ENCODE data around the gene CEACAM1. TPM values are rescaled to one million over a fixed set of nuclear protein-coding genes. Genes with fewer than 3 reads are reported as not detected.

The CEACAM1 gene
- total and polyA plus RNA-seq, 2 donors from 2014 or later: 33.1 to 34.3 TPM

GRCh38 chr19:42567567-42567966 is 39.3 kb upstream of the CEACAM1 start:
- no peaks in the 10 kb centered on the region for H3K9me3 ChIP-seq (ENCODE audit: control insufficient read depth in 2 of 3, insufficient read depth in 1 of 3, low read length in 3 of 3)
- no peaks in the 10 kb centered on the region for H3K4me1 ChIP-seq (ENCODE audit: control insufficient read depth in 2 of 3, insufficient read depth in 2 of 3, low read depth in 1 of 3, low read length in 3 of 3)
- H3K36me3 ChIP-seq (ENCODE audit: control insufficient read depth in 2 of 3, insufficient read depth in 3 of 3, low read length in 3 of 3): no peaks in the 10 kb centered on the region
- H3K27ac ChIP-seq (ENCODE audit: low read depth in 2 of 2, low read length in 2 of 2): no peak overlapping the region
- intact Hi-C loops (cut with DNase I): no loop called here
- no peaks in the 10 kb centered on the region for H3K27me3 ChIP-seq (ENCODE audit: control insufficient read depth, insufficient read depth, low read length)
- TF ChIP-seq CTCF (IDR thresholded peaks at IDR 0.05; ENCODE audit: borderline replicate concordance, extremely low read depth, insufficient read depth): no peak
- no peak overlapping the region for H3K4me3 ChIP-seq (ENCODE audit: low read length in 3 of 3)
- FAIRE-seq (no peak), DNase-seq (no peak)
- H3K9ac ChIP-seq (ENCODE audit: low read length in 3 of 3): no peak overlapping the region

DNA sequence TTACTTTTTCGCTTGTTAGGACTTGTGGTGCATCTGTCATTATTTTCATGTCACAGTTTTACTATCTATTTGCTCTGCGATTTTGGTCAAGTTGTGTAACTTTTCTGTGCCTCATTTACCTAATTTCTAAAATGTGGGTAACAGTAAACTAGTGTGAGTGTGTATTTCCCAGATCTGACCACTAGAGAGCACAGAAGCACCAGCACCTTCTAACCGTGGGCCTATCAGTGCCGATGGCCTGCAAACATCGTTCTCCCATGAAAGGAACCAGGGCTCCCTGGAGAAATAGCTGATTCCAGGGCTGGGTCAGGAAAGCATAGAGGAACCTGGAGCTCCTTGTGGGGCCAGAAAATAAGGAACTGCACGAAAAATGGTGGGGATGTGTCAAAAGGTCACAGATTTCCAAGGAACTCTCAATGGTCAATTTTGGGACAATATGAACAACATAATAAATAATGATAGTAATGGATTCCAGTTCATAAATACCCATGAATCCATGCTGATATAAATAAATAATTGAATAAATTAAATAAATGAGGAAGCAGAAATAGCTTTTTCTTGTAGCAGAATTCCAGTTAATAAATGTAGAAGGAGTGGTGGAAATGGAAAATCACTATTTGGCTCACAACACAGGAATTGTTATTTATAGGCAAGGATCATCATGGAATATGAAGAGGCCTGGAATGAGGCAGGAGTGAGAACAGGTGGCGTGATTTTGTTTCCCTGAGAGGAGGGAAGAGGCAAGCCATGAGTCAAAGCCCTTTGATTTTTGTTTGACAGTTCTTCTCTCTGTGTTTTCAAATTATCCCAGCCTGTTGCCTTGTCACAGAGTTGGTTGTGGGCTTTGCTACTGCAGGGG is 35.3 kb upstream of the CEACAM1 start:
- Histone ChIP-seq H3K27ac (ENCODE audit: low read depth in 2 of 2, low read length in 2 of 2) (no peak overlapping the region), H3K4me1 (ENCODE audit: control insufficient read depth in 2 of 3, insufficient read depth in 2 of 3, low read depth in 1 of 3, low read length in 3 of 3) (no peaks in the 10 kb centered on the region), H3K27me3 (ENCODE audit: control insufficient read depth, insufficient read depth, low read length) (no peaks in the 10 kb centered on the region), H3K4me3 (ENCODE audit: low read length in 3 of 3) (no peak overlapping the region), H3K9ac (ENCODE audit: low read length in 3 of 3) (no peak overlapping the region), H3K9me3 (ENCODE audit: control insufficient read depth in 2 of 3, insufficient read depth in 1 of 3, low read length in 3 of 3) (no peaks in the 10 kb centered on the region), H3K36me3 (ENCODE audit: control insufficient read depth in 2 of 3, insufficient read depth in 3 of 3, low read length in 3 of 3) (no peaks in the 10 kb centered on the region)
- DNase-seq (peak in 2 of 5 donors; percentile 27 to 49), FAIRE-seq (no peak)
- peak; percentile 58 for TF ChIP-seq CTCF (IDR thresholded peaks at IDR 0.05; ENCODE audit: borderline replicate concordance, extremely low read depth, insufficient read depth)
- intact Hi-C loops (cut with DNase I): no loop called here

DNA sequence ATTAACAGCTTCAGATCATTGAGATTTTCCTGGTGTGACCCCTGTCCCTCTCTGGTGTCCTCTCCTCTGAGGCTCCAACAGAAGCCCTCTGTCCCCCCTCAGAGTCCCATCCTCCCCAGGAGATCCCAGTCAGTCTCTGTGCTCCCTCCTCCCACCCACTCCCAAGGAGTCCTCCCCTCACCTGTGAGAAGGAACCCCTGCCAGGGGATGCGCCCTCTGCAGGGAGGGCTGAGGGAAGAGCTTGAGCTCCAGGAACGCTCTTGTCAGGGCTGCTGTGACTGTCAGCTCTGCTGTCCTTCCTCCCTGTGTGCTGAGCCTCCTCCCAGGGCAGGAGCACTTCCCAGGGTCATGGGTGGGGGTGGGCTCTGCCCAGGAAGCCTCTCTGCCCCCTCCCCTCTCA is 33.2 kb upstream of the CEACAM1 start:
- TF ChIP-seq CTCF (IDR thresholded peaks at IDR 0.05; ENCODE audit: borderline replicate concordance, extremely low read depth, insufficient read depth): no peak
- no peaks in the 10 kb centered on the region for H3K36me3 ChIP-seq (ENCODE audit: control insufficient read depth in 2 of 3, insufficient read depth in 3 of 3, low read length in 3 of 3)

More for the DNA sequence above, 33.2 kb upstream of the CEACAM1 start:
- FAIRE-seq (no peak), DNase-seq (no peak)
- no peak overlapping the region for H3K9ac ChIP-seq (ENCODE audit: low read length in 3 of 3)
- H3K4me3 ChIP-seq (ENCODE audit: low read length in 3 of 3): no peak overlapping the region
- no peak overlapping the region for H3K27ac ChIP-seq (ENCODE audit: low read depth in 2 of 2, low read length in 2 of 2)
- H3K27me3 ChIP-seq (ENCODE audit: control insufficient read depth, insufficient read depth, low read length): no peaks in the 10 kb centered on the region
- intact Hi-C loops (cut with DNase I): no loop called here
- H3K4me1 ChIP-seq (ENCODE audit: control insufficient read depth in 2 of 3, insufficient read depth in 2 of 3, low read depth in 1 of 3, low read length in 3 of 3): no peaks in the 10 kb centered on the region
- no peaks in the 10 kb centered on the region for H3K9me3 ChIP-seq (ENCODE audit: control insufficient read depth in 2 of 3, insufficient read depth in 1 of 3, low read length in 3 of 3)
